GM18508 (cell line): ENCODE measurements around the gene AKR1B15.
"Not testable (repeated sequence)": the region's sequence is repeated elsewhere in the genome, so short reads cannot be mapped to it uniquely, and the experiment has no call there.

ENCODE experiments used
- ATAC-seq: cut with Tn5 transposase; IDR thresholded peaks from one replicate; pipeline ENCODE4 v1.9.1; 2021; ENCODE audit warnings: moderate number of reproducible peaks; ENCODE audit not compliant: insufficient read depth, unreplicated experiment

AKR1B15 gene

DNA sequence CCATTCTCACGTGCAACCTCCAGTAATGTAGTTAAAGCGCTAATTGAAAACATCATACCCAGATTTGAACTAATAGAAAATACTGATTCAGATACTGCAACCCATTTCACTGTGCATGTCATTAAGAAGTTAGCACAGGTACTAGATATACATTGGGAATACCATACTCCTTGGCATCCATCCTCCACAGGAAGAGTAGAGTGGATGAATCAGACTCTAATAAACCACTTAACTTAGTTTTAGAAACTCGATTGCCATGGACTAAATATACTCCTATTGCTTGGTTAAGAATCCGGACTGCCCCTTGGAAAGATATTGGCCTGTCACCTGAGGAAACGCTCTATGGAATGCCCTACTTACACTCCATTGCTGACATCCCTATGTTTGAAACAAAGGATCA is 9.5 kb downstream of the AKR1B15 start:
- no peak for ATAC-seq

DNA sequence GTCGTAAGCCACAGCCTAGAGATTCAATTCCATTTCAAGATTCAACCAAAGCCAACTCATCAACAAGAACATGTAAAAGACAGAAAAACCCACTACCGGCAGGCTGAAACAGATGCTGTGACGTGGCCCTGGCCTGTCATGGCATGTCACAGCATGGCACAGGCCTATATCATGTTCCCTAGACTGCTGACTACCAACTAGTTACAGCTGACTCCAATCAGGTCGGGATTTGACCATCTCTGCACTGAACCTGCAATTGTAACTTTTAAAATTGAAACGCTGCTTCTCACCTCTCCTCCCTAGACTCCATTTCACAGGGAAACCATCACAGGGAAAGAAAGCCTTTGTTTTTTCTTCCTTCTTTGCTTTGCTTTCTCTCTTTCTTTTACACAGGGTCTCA is 12.7 kb downstream of the AKR1B15 start:
- not testable (repeated sequence) for ATAC-seq

DNA sequence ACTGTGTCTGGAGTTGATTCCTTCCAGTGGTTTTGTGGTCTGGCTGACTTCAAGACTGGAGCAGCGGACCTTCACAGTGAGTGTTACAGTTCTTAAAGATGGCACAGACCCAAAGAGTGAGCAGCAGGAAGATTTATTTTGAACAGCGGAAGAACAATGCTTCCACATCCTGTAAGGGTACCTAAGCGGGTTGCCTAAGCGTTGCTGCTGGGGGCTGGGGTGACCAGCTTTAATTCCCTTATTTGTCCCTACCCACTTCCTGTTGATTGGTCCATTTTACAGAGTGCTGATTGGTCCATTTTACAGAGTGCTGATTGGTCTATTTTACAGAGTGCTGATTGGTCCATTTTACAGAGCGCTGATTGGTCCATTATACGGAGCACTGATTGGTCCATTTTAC is 13.2 kb downstream of the AKR1B15 start:
- ATAC-seq, result no peak

DNA sequence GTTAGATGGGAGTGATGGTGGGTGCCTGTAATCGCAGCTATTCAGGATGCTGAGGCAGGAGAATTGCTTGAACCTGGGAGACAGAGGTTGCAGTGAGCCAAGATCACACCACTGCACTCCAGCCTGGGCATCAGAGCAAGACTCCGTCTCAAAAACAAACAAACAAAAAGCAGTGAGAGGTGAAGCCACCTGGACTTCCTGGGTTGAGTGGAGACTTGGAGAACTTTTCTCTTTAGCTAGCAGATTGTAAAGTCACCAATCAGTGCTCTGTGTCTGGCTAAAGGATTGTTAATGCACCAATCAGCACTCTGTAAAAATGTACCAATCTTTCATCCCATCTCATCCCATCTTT is 14.5 kb downstream of the AKR1B15 start:
- ATAC-seq, result not testable (repeated sequence)

DNA sequence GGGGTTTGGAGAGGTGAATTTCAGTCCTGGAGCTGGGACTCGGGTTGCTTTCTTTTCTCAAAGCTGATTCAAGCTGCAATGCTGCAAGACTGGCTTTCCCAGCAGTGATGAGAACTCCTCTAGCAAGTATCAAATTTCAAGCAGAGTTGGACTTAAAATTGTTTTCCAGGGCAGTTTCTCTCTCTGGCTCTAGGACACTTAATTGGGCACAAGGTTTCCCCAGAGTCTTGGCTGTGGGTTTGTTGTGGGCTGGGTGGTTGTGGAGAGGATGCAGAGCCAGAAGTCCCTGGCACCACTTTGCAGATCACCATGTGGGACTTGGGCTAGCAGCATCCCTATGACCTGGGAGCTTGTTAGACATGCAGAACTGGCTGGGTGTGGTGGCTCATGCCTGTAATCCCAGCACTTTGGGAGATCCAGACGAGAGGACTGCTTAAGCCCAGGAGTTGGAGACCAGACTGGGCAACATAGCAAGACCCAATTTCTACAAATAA is 16.8 kb downstream of the AKR1B15 start:
- no peak for ATAC-seq

DNA sequence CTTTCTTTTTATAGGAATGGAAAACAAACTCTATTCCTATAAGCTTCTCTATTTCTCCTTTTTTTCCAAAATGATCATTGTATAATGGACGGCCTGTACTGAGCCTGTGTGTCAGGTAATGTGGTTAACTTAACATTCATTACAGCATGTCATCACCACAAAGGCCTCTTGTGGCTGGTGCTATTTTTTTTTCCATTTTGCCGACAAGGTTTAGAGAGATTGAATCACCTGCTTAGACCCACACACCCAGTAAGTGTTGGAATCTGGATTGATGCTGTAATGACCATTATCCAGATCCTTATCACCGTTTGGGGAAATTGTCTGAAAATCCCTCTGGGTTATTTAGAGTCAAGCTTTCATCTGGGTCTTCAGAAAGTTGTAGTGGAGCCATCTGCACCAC is 18.5 kb downstream of the AKR1B15 start:
- no peak for ATAC-seq

DNA sequence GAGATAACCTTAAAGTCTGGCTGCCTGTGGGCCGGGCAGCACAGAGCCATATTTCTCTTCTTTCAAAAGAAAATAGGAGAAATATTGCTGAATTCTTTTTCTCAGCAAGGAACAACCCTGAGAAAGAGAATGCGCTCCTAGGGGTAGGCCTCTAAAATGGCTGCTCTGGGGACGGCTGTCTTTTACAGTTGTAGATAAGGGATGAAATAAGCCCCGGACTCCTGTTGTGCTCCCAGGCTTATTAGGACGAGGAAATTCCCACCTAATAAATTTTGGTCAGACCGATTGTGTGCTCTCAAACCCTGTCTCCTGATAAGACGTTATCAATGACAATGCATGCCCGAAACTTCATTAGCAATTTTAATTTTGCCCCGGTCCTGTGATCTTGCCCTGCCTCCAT is 21.1 kb downstream of the AKR1B15 start:
- not testable (repeated sequence) for ATAC-seq

DNA sequence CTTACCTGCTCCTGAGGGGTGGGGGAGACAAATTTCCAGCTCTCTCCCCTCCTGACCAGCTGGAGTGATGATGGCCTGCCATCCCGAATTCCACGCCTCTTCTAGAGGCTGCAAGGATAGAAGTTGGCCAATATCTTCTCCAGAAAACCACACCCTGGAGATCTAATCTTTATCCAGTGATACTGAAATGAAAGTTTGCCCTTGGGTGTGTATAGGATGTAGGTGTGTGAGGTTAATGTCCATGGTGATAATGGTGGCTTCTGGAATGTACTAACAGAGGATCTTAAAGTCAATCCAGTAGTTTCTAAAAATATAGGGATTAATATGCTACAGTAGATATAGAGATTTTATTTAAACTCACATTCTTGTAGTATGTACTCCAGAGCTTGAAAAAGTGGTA is 22.2 kb downstream of the AKR1B15 start:
- ATAC-seq, result no peak

DNA sequence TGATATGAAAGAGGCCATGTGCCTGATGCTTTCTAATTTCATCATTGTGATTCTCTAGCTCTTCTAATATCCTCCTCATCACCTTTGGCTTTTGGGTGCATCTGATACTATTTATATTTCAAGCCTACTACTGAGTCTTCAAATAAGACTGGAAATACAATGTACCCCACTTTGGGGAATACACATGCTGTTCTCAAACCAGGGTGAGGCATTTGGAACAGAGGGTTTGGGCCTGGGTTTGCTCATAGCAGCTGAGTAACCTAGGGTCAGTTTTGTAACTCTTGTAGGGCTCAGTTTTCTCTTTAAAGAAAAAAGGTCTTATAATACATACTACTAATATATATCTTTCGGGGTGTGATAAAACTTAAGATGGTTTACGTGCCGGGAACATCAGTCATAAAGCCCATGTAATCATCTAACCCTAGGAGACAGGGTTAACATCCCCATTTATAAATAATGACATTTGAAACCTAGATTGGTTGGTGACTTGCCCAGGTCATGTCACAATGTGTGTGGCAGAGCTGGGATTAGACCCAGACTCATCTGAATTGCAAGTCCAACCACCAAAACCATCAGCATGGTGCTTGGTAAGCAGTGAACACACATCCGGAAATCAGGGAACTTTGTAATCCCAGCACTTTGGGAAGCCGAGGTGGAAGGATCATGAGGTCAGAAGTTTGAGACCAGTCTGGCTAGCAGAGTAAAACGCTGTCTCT is 23.0 kb downstream of the AKR1B15 start:
- no peak for ATAC-seq

DNA sequence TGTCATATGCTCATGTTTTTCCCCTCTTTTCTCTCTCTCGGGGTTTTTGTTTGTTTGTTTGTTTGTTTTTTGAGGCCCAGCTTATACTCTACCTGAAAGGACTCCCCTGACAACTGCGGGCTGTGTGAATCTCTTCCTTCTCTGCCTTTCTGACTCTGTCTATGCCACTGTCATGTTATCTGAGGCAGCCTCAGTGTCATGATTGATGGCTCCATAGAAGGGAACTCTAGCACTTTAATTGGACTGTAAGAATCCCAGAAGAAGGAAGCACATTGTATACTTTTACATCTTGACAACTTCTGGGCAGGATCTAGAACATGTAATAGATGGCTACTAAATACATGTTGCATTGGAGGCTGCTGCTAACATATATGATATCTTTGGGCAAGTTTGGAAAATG is 25.4 kb downstream of the AKR1B15 start:
- no peak for ATAC-seq

DNA sequence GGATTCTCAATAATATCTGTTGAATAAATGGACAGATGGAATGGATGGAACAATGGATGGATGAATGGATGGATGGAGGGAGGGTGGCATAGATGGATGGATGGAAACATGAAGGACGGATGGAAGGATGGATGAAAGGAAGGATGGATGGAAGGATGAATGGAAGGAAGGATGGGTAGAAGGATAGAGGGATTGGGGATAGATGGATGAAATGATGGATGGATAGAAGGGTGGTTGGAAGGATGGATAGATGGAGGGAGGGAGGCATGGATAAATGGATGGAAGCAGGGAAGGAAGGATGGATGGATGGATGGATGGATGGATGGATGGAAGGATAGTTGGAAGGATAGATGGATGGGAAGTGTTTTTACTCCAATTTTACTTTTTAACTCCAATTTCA is 35.4 kb downstream of the AKR1B15 start:
- ATAC-seq, result no peak

DNA sequence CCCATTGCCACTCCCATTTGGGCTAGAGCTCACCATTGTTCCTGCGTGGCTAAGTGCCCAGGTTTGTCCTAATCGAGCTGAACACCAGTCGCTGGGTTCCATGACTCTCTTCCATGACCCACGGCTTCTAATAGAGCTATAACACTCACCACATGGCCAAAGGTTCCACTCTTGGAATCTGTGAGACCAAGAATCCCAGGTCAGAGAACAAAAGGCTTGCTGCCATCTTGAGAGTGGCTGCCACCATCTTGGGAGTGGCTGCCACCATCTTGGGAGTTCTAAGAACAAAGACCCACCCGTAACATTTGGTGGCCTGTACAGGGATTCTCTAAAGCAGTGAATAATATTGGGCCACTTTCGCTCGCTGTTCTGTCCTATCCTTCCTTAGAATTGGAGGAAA is 37.0 kb downstream of the AKR1B15 start:
- ATAC-seq, result no peak

DNA sequence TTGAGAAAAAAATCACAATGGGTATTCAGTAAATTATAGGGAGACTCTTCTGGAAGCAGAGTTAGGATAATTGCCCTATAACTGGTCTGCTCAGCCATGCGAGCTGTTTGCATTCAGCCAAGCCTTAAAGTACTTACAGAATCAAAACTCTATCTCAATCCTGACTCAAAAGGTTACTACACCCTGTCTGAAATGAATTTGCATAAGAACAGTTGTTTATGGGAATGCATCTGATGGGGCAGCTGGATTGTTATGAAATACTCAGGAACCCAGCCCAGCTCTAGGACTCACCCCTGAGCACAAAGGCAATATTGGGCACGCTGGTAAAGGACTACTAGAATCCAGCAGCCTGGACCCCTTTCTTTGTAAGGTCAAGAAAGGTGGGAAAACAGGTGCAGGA is 38.8 kb downstream of the AKR1B15 start:
- ATAC-seq, result no peak

DNA sequence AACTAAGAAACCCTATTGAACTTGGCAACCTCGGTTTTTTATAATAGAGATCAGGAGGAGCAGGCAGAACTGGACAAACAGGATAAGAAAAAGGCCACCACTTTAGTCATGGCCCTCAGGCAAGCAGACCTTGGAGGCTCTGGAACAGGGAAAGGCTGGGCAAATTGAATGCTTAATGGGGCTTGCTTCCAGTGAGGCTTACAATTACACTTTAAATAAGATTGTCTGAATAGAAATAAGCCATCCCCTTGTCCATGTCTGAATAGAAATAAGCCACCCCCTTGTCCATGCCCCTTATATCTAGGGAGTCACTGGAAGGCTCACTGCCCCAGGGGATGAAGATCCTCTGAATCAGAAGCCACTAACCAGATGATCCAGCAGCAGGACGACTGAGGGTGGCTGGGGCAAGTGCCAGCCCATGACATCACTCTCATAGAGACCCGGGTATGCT is 40.6 kb downstream of the AKR1B15 start:
- ATAC-seq, result no peak

DNA sequence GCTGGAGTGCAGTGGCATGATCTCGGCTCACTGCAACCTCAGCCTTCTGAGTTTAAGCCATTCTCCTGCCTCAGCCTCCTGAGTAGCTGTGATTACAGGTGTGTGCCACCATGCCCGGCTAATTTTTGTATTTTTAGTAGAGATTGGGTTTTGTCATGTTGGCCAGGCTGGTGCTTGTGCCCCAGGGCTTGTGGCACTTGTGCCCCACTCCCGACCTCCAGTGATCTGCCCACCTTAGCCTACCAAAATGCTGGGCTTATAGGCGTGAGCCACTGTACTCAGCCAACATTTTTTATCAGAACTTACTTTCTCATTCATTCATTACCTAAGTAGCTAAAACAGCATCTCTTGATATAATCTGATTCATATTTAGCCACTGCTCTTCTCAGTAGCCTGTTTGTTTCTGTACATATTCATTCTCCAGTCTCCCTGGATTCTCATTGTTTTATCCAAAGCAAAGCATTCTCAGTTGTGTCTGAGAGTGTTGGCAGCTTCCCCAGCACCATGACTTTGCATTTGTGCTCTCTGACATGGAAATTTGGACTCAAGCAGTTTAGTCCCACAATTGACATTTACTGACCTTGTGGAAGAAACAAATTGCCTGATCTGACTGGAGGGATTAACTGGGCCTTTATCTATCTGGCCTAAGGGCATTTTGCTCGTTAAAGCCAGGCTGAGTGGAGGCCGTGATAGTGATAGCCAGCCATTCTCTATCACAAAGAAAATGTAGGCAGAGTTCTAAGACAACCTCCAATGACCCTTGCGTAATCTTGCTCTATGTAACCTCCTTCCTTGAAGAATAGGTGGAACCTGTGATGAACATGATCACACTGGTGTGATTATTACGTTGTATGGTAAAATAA is 44.9 kb downstream of the AKR1B15 start:
- ATAC-seq, result no peak

DNA sequence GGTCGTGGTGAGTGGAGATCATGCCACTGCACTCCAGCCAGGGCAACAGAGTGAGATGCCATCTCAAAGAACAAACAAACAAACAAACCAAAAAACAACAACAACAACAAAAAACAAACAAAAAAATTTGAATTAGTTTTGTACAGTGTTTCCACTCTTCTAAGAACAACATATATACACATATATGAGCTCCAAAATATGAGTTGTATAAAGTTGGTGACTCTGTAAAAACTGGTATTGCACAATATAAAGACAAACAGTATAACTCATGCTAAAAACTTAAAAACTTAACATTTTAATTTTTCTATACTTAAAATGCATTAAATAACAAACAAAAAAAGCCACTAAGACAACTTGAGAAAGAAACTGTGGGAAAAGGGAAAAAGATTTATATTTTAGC is 46.0 kb downstream of the AKR1B15 start:
- no peak for ATAC-seq

DNA sequence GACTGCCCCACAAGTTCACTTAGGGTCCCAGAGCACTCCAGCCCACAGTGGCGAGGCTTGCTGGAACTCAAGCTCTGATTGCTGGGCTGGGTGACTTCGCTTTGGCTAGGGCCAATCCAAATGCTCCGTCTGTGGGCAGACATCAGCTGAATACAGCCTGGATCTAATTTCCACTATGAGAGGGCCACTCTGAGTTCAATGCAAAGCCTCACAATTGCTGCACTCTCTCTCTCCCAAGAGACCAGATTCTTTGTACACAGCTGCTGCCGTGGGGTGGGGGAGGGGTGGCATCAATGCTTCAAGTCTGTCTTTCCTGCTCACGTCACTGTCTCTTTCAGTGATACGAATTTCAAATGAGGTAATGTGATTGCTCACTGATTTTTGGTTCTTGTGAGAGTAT is 50.5 kb downstream of the AKR1B15 start:
- ATAC-seq, result no peak

DNA sequence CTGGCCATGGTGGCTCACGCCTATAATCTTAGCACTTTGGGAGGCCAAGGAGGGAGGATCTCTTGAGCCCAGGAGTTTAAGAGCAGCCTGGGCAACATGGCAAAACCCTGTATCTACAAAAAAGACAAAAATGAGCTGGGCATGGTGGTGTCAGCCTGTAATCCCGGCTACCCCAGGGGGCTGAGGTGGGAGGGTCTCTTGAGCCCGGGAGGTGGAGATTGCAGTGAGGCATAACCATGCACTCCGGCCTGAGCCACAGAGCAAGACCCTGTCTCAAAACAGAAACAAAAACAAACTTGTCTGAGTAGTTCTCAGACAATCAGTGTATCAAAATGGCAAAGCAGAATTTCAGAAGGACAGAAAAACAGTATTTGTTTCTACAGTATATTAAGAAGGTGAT is 52.5 kb downstream of the AKR1B15 start:
- ATAC-seq, result no peak

DNA sequence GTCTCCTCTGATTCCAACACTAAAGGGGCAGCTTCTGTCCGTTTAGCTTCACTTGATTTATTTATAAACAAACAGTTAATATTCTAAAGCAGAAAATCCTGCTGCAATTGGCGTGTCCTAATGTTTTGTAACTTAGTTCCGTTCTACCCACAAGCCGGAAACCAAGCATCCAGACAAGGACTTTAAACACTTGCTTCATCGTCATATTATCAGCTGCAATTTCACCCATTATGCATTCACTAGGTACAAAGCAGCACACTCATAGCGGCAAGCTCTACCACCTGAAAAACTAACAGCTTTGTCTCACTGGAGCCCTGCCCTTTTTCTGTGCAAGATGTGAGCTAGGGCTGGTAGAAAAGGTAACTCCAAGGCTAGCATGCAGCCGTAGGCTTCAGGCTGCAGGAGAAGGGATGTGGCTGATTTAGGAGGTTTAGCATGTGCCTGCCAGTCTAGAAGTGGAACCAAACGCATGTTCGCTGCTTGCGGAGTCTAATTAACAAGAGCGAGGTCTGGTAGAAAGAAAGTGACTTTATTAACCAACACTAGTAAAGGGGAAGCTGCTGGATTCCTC is 54.1 kb downstream of the AKR1B15 start:
- ATAC-seq, result no peak

DNA sequence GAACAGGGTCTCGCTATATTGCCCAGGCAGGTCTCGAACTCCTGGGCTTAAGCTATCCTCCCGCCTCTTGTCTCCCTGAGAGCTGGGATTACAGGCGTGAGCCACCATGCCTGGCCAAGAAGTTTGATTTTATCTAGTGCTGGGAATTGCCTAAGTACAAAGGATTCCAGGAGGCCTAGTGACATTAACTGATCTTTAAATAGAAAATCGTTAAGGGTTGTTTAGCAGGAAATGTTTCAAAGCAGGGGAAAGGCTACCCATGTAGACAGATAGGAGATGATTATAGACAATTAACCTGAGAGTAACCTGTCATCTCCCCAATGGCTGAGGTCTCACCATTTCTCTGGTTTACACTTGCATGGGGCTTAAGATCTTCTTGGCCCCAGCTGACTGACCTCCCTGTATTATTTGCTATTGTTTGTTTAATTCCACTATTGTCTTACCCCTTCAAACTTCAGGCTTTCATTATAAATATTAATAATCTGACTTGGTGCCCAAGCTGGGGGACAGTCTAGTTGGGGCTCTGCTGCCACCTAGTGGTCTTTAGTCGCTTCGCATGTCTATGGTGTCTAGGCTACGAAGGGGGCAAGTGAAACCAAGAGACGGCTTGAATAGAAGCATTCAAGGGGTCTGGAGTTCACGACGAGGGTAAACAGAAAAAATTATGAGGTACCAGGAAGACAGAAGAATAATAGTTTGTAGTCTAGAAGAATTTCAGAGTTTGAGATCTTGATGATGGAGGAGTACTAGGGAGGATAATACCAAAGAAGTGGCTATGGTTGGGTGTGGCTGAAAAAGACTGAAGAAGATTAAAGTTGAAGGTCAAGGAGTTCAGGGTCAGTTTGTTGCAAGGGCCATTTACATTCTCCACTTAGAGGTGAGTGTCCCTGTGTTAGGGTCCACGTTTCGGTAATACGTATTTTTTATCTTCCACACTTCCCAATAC is 57.3 kb downstream of the AKR1B15 start:
- ATAC-seq, result no peak
